ENCODE results near the gene FRMD8. TPM values are rescaled to one million over a fixed set of nuclear protein-coding genes. Genes with fewer than 3 reads are reported as not detected.

The FRMD8 gene
- total and polyA plus RNA-seq, 9 of the 15 experiments (the other 6 are each of a cell fraction or from before 2014, with no cell fraction given) = 4.5 to 54.5 (median 15.8) TPM

DNA sequence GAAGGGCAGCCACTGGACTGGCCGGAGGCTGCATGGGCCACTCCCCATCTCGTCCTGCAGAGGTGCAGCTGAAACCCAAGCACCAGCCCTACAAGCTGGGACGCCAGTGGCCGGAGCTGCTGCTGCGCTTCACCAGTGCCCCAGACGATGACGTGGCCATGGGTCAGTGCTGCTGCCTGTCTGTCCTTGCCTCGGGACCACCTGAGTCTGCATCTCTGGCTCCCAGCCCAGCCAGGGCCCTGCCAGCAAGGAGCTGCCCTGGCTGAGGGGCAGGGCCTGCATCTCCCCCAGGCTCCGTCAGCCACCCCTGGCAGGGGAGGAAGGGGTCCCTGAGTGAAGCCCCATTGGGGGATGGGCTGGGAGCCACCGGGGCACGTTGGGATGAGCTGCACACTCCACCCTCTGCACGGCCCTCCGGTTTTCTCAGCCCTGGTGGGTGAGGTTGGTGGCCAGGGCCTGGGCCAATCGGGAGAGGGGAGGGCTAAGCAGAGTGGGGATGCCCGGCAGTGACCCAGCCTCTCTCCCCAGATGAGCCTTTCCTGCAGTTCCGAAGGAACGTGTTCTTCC, 7.2 kb downstream of the FRMD8 start:
- CTCF ChIA-PET (ENCODE audit: low intra/inter-chr PET ratio) = no interaction called here
- POLR2A ChIA-PET = interaction anchor here (1.0 to 16.2 kb wide), 8 partner anchors 10 to 106 kb away, joined by 3 to 250 read pairs (median 4); partner anchors contain the start of genes MALAT1 and NEAT1

DNA sequence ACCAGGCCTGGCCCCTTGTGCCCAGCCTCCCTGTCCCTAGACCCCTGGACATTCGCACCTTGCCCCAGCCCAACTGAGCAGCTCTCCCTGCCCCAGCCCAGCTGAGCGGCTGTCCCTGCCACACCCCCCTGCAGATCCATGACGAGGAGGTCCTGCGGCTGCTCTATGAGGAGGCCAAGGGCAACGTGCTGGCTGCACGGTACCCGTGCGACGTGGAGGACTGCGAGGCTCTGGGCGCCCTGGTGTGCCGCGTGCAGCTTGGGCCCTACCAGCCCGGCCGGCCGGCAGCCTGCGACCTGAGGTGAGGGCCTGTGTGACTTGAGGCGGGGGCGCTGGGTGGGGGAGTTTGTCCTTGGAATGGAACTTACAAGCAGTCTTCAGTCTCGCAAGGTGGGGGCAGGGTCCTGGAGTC, 7.7 kb downstream of the FRMD8 start:
- H3K79me2 ChIP-seq (ENCODE audit: control insufficient read depth, insufficient read depth, low read length) = peaks cover 12% of the 10 kb centered on the region; the same call in 2 of the 3 replicates
- ATAC-seq (no peak), FAIRE-seq (no peak), DNase-seq (ENCODE audit: extremely low read depth in 1 of 4, low spot score in 3 of 4) (no peak)
- no peak overlapping the region for H3K4me3 ChIP-seq
- no peak overlapping the region for H3K9ac ChIP-seq (ENCODE audit: insufficient read depth in 1 of 2, low read depth in 2 of 2, low read length in 2 of 2)
- H4K20me1 ChIP-seq (replicated peaks; ENCODE audit: control insufficient read depth, insufficient read depth, low read length) = peaks cover 6% of the 10 kb centered on the region
- CTCF ChIA-PET (ENCODE audit: low intra/inter-chr PET ratio) = no interaction called here
- POLR2A ChIA-PET = interaction anchor here (0.7 to 4.2 kb wide), 7 partner anchors 11 to 105 kb away, joined by 3 to 30 read pairs (median 4); partner anchors contain the start of genes MALAT1 and NEAT1
- H3K9me1 ChIP-seq (ENCODE audit: control insufficient read depth, insufficient read depth, low read length) = no peaks in the 10 kb centered on the region
- no peak overlapping the region for H2AFZ ChIP-seq (ENCODE audit: low read depth, low read length)
- in situ Hi-C loops (cut with MboI) = no loop called here
- H3K4me2 ChIP-seq (ENCODE audit: insufficient read depth, low read length) = no peak overlapping the region
- intact Hi-C loops (cut with micrococcal nuclease) = no loop called here
- peaks cover 0 to 51% of the 10 kb centered on the region in 2 experiments; a peak in 3 of 5 replicates for H3K4me1 ChIP-seq (replicated peaks in 1 of 2; ENCODE audit: control insufficient read depth in 2 of 2, insufficient read depth in 2 of 2, low read length in 2 of 2)
- no peak overlapping the region for H3K27ac ChIP-seq (ENCODE audit: extremely low read depth, low read depth, low read length)
- H3K36me3 ChIP-seq (ENCODE audit: control insufficient read depth, insufficient read depth, low read length) = peaks cover 77% of the 10 kb centered on the region; the same call in 1 of the 3 replicates
- TF ChIP-seq XRCC3 (IDR thresholded peaks at IDR 0.05) (no peak), ESRRB (CRISPR knock-in tag; IDR thresholded peaks at IDR 0.05; ENCODE audit: borderline replicate concordance) (no peak), PTRF (tag; IDR thresholded peaks at IDR 0.05) (no peak), TCF3 (CRISPR knock-in tag; IDR thresholded peaks at IDR 0.05) (no peak), POLR2H (tag; IDR thresholded peaks at IDR 0.05; ENCODE audit: low read depth) (no peak), RBFOX2 (IDR thresholded peaks at IDR 0.05; ENCODE audit: low read depth, low read length) (peak; percentile 46; the same call in 1 of the 2 replicates)
- TF ChIP-seq, protein P1, sequence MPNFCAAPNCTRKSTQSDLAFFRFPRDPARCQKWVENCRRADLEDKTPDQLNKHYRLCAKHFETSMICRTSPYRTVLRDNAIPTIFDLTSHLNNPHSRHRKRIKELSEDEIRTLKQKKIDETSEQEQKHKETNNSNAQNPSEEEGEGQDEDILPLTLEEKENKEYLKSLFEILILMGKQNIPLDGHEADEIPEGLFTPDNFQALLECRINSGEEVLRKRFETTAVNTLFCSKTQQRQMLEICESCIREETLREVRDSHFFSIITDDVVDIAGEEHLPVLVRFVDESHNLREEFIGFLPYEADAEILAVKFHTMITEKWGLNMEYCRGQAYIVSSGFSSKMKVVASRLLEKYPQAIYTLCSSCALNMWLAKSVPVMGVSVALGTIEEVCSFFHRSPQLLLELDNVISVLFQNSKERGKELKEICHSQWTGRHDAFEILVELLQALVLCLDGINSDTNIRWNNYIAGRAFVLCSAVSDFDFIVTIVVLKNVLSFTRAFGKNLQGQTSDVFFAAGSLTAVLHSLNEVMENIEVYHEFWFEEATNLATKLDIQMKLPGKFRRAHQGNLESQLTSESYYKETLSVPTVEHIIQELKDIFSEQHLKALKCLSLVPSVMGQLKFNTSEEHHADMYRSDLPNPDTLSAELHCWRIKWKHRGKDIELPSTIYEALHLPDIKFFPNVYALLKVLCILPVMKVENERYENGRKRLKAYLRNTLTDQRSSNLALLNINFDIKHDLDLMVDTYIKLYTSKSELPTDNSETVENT (CRISPR knock-in tag; IDR thresholded peaks at IDR 0.05) = no peak
- no TSS peak for BruUV-seq (replicated peaks)
- no peaks in the 10 kb centered on the region for H3K9me3 ChIP-seq (replicated peaks; ENCODE audit: control insufficient read depth, insufficient read depth, low read depth, low read length)
- H3K27me3 ChIP-seq (ENCODE audit: control insufficient read depth in 2 of 2, insufficient read depth in 2 of 2, low read length in 2 of 2) = no peaks in the 10 kb centered on the region
- WGBS (ENCODE audit: insufficient coverage, low coverage, missing lambda C conversion rate) = 92% methylated on average over 13 of the region's 20 CpGs

More for the DNA sequence above, 7.2 kb downstream of the FRMD8 start:
- Histone ChIP-seq H3K79me2 (ENCODE audit: control insufficient read depth, insufficient read depth, low read length) (peaks cover 17% of the 10 kb centered on the region), H3K9ac (ENCODE audit: insufficient read depth in 1 of 2, low read depth in 2 of 2, low read length in 2 of 2) (peak overlapping the region in 1 of 2 experiments; percentile 2; a peak in 1 of 4 replicates), H4K20me1 (replicated peaks; ENCODE audit: control insufficient read depth, insufficient read depth, low read length) (peaks cover 6% of the 10 kb centered on the region), H3K27me3 (ENCODE audit: control insufficient read depth in 2 of 2, insufficient read depth in 2 of 2, low read length in 2 of 2) (no peaks in the 10 kb centered on the region), H2AFZ (ENCODE audit: low read depth, low read length) (no peak overlapping the region), H3K9me3 (replicated peaks; ENCODE audit: control insufficient read depth, insufficient read depth, low read depth, low read length) (no peaks in the 10 kb centered on the region), H3K4me3 (no peak overlapping the region), H3K27ac (ENCODE audit: extremely low read depth, low read depth, low read length) (no peak overlapping the region), H3K9me1 (ENCODE audit: control insufficient read depth, insufficient read depth, low read length) (no peaks in the 10 kb centered on the region), H3K4me2 (ENCODE audit: insufficient read depth, low read length) (no peak overlapping the region), H3K36me3 (ENCODE audit: control insufficient read depth, insufficient read depth, low read length) (peaks cover 80% of the 10 kb centered on the region; the same call in 2 of the 3 replicates), H3K4me1 (replicated peaks in 1 of 2; ENCODE audit: control insufficient read depth in 2 of 2, insufficient read depth in 2 of 2, low read length in 2 of 2) (peaks cover 3 to 51% of the 10 kb centered on the region in 2 experiments; a peak in 4 of 5 replicates)
- DNase-seq (ENCODE audit: extremely low read depth in 1 of 4, low spot score in 3 of 4) = no peak
- in situ Hi-C loops (cut with MboI) = no loop called here
- intact Hi-C loops (cut with micrococcal nuclease) = no loop called here
- BruUV-seq (replicated peaks) = no TSS peak
- FAIRE-seq = no peak
- ATAC-seq = no peak
- TF ChIP-seq RBFOX2 (IDR thresholded peaks at IDR 0.05; ENCODE audit: low read depth, low read length) = peak; percentile 42; the same call in 1 of the 2 replicates
- TF ChIP-seq, protein P2, sequence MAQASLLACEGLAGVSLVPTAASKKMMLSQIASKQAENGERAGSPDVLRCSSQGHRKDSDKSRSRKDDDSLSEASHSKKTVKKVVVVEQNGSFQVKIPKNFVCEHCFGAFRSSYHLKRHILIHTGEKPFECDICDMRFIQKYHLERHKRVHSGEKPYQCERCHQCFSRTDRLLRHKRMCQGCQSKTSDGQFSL (CRISPR knock-in tag; IDR thresholded peaks at IDR 0.05) = no peak
- TF ChIP-seq, protein P2 (tag; IDR thresholded peaks at IDR 0.05) = no peak
- WGBS (ENCODE audit: insufficient coverage, low coverage, missing lambda C conversion rate) = 86% methylated on average over 14 of the region's 17 CpGs

Data from K562 (cell line).